Adrenal gland (tissue), 12 donors: Measurements from ENCODE around the gene DCHS2. TPM values are rescaled to one million over a fixed set of nuclear protein-coding genes. Genes with fewer than 3 reads are reported as not detected.

Experiments used
- DNase-seq, 7 donors: peaks; one replicate each; pipeline ENCODE4 v3.0.0-alpha.2; 2019 to 2020
- H3K27ac ChIP-seq, 5 donors: fragments of 200-600 bp; sonication (generic) in 4 of 5; 1 replicate in 3 of 5; 2 replicates in 2 of 5; pipeline versions ENCODE4 v1.5.1 to v1.8.0; 2016 to 2020; ENCODE audit warnings: mild to moderate bottlenecking in 1 of 5
- H3K27me3 ChIP-seq: fragments of 200-600 bp; 2 replicates; pipeline ENCODE4 v1.8.0; 2021
- H3K36me3 ChIP-seq, 2 donors: fragments of 200-600 bp; replicated peaks in 1 of 2; 1 replicate in 1 of 2; 2 replicates in 1 of 2; pipeline versions ENCODE4 v1.5.1 to v1.8.0; 2018 to 2022
- H3K4me1 ChIP-seq, 2 donors: fragments of 200-600 bp; replicated peaks in 1 of 2; 1 replicate in 1 of 2; 2 replicates in 1 of 2; pipeline versions ENCODE4 v1.5.1 to v1.8.0; 2018 to 2021
- H3K4me3 ChIP-seq, 4 donors: fragments of 200-600 bp; sonication (generic) in 3 of 4; one replicate each; pipeline ENCODE4 v1.5.1; 2016 to 2018
- H3K9me3 ChIP-seq, 3 donors: fragments of 200-600 bp; sonication (generic) in 1 of 3; replicated peaks in 1 of 3; 1 replicate in 2 of 3; 2 replicates in 1 of 3; pipeline versions ENCODE4 v1.5.1 to v1.8.0; 2016 to 2021
- POLR2A ChIP-seq, 2 donors: fragments of 450-650 bp; IDR thresholded peaks; one replicate each; pipeline ENCODE4 v1.6.1; 2017; ENCODE audit warnings: antibody characterized with exemption in 2 of 2, mild to moderate bottlenecking in 2 of 2, moderate library complexity in 1 of 2
- whole genome bisulfite sequencing, 4 donors: extraction: QIAGEN DNeasy Blood & Tissue Kit in 2 of 4; methylation state at CpG; one replicate each; pipeline versions ENCODE4 v1.1.5 to v1.1.7; 2013 to 2017; 5-methylcytosine and 5-hydroxymethylcytosine counted together
- intact Hi-C, 2 donors: fragments of 100-400 bp; cut with DNase I; formaldehyde crosslinking; loops; one replicate each; pipeline versions ENCODE4 v1.14.1 to v1.15.0; 2022 to 2023
- polyA plus RNA-seq, 3 donors: library from polyadenylated mRNA; stranded (reverse); fragments of 200-250 nt in 2 of 3; fragments of 350-450 nt in 1 of 3; fragmentation: Illumina TruSeq in 1 of 3; extraction: RNeasy Lipid Tissue Mini Kit (QIAGEN cat#74804) in 1 of 3; gene quantifications; one replicate each; pipeline ENCODE4 v1.2.3, GENCODE V29; 2013 to 2014
- total RNA-seq, 9 donors: library from RNA; depleted of rRNA in 4 of 9; stranded (reverse); fragments of >200 nt in 4 of 9; fragments of 120-200 nt in 1 of 9; fragmentation: NEBNext Ultra II Directional in 1 of 9; extraction: Animal tissue kit (Norgen Biotek cat#: 25700) in 1 of 9; gene quantifications; one replicate each; pipeline versions ENCODE4 v1.1.0 to v1.2.4, GENCODE V29; 2013 to 2023
- TF ChIP-seq, protein P1 (sequence below), 6 experiments: fragments of 450-650 bp in 4 of 6; fragments of 200-600 bp in 2 of 6; sonication (generic) in 1 of 6; IDR thresholded peaks; 1 replicate in 5 of 6; 2 replicates in 1 of 6; pipeline versions ENCODE4 v1.5.1 to v1.8.0; 2016 to 2021; ENCODE audit warnings: antibody characterized with exemption in 6 of 6, mild to moderate bottlenecking in 2 of 6, moderate library complexity in 1 of 6
- donor health status: healthy with polysubstance abuse.
- donor health status: Bipolar disorder and iron deficiency.
- donor health status: DM: yes; HTN: yes; CAD: no.
- donor health status: DM: no; HTN: no; CAD: no.
- donor health status: DM: no; HTN: no; CAD: no.
- donor health status: DM: yes; HTN: yes; CAD: no.

Gene DCHS2
- total and polyA plus RNA-seq, 12 donors = 0.06 to 3.3 (median 0.78) TPM; not detected in 1

DNA sequence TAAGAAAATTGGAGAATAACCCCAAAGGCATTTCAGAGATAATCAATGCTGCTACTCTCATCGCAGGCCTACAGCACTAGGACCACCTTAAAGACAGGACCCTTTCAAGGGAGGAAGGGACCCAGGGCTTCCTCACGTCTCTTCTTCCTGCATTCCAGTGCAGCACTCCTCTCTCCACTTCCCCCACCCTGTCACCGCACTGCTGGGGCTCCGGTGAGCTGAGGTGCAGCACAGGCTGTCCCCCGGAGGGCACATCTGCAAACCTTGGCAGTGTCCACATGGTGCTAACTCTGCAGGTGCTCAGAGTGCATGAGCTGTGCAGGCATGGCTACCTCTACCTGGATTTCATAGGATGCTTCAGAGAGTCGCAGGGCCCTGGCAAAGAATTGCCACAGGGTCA lies 305.6 kb downstream of the DCHS2 start:
- no peak for DNase-seq
- H3K36me3 ChIP-seq = no peaks in the 10 kb centered on the region
- intact Hi-C loops = no loop called here

DNA sequence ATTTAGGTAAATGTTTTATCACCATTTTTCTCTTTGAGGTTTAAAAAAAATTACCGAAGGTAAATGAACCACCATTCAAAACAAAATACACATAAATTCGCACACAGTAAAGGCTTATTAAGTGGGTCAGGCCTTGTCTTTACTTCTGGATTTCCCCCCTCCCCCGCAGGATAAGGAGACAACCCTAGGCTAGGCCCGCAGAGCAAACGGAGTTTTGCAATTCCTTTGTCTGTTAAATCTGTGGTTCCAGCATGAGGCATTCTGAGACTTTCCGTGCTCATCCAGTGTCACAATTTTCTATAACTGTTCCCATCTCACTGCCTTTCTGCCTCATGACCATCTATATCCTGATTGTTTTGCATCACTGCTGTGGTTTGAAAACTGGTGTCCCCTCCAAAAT lies 307.4 kb downstream of the DCHS2 start:
- 65 to 80% (median 75%) methylated on average over 6 of the region's 6 CpGs for WGBS, 4 donors
- DNase-seq = no peak
- Histone ChIP-seq H3K36me3 (no peaks in the 10 kb centered on the region), H3K4me1 (no peaks in the 10 kb centered on the region), H3K27me3 (no peaks in the 10 kb centered on the region), H3K27ac (no peak overlapping the region), H3K4me3 (no peak overlapping the region), H3K9me3 (no peaks in the 10 kb centered on the region)
- intact Hi-C loops = no loop called here
- TF ChIP-seq, protein P1, sequence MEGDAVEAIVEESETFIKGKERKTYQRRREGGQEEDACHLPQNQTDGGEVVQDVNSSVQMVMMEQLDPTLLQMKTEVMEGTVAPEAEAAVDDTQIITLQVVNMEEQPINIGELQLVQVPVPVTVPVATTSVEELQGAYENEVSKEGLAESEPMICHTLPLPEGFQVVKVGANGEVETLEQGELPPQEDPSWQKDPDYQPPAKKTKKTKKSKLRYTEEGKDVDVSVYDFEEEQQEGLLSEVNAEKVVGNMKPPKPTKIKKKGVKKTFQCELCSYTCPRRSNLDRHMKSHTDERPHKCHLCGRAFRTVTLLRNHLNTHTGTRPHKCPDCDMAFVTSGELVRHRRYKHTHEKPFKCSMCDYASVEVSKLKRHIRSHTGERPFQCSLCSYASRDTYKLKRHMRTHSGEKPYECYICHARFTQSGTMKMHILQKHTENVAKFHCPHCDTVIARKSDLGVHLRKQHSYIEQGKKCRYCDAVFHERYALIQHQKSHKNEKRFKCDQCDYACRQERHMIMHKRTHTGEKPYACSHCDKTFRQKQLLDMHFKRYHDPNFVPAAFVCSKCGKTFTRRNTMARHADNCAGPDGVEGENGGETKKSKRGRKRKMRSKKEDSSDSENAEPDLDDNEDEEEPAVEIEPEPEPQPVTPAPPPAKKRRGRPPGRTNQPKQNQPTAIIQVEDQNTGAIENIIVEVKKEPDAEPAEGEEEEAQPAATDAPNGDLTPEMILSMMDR (IDR thresholded peaks at IDR 0.05) = no peak
- TF ChIP-seq POLR2A (IDR thresholded peaks at IDR 0.05) = no peak

More for the DNA sequence above, 305.6 kb downstream of the DCHS2 start:
- Histone ChIP-seq H3K4me3 (no peak overlapping the region), H3K4me1 (no peaks in the 10 kb centered on the region), H3K27ac (no peak overlapping the region), H3K9me3 (no peaks in the 10 kb centered on the region), H3K27me3 (no peaks in the 10 kb centered on the region)
- TF ChIP-seq, protein P1 (IDR thresholded peaks at IDR 0.05) = no peak
- no peak for TF ChIP-seq POLR2A (IDR thresholded peaks at IDR 0.05)
- 73 to 84% (median 80%) methylated on average over 6 of the region's 6 CpGs for WGBS, 4 donors

DNA sequence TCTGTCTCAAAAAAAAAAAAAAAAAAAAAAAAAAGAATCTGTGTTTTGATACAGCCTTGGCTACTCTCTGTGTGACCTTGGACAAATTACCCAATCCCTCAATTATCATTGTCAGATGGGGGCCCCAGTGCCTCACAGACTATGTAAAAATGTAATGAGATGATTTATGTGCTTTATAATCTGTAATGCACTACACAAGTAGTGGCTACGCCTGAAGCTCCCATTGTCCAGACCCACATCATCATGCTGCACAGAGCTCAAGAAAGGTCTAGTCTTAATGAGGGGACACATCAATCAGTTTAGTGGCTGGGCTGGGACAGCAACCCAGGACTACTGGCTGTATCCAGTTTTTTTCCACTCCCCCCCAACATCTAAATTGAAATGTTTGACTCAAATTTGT lies 308.3 kb downstream of the DCHS2 start:
- no peak overlapping the region for H3K4me3 ChIP-seq
- H3K27me3 ChIP-seq = no peaks in the 10 kb centered on the region
- no peaks in the 10 kb centered on the region for H3K4me1 ChIP-seq
- TF ChIP-seq, protein P1 (IDR thresholded peaks at IDR 0.05) = no peak
- no peak for TF ChIP-seq POLR2A (IDR thresholded peaks at IDR 0.05)
- DNase-seq = no peak
- intact Hi-C loops = no loop called here
- no peaks in the 10 kb centered on the region for H3K9me3 ChIP-seq
- no peak overlapping the region for H3K27ac ChIP-seq
- no peaks in the 10 kb centered on the region for H3K36me3 ChIP-seq
- WGBS, 4 donors = 56 to 74% (median 66%) methylated on average over 1 of the region's 1 CpG

Other genes starting within 250 kb of the DCHS2 start
- 10 to 100 TPM; 37.2 to 71.4 (median 56.2) TPM for gene PLRG1, start 58.6 kb upstream of the DCHS2 start, total RNA-seq
- gene PLRG1, start 58.6 kb upstream of the DCHS2 start, polyA plus RNA-seq = 10 to 100 TPM; 44.7 to 69.1 (median 45.2) TPM
- 1 to 10 TPM in 2 of 9 donors, under 1 TPM in 3, not detected in 4; 0.11 to 4.8 (median 0.81) TPM for gene FGB, start 71.2 kb upstream of the DCHS2 start, total RNA-seq
- gene FGB, start 71.2 kb upstream of the DCHS2 start, polyA plus RNA-seq = 1 to 10 TPM in 2 of 3 donors, not detected in 1; 1.4 to 8.8 TPM
- gene FGA, start 98.9 kb upstream of the DCHS2 start, total RNA-seq = 1 to 10 TPM in 2 of 9 donors, under 1 TPM in 4, not detected in 3; 0.14 to 4.9 (median 0.75) TPM
- 1 to 10 TPM in 1 of 3 donors, under 1 TPM in 2; 0.03 to 4.6 (median 0.72) TPM for gene FGA, start 98.9 kb upstream of the DCHS2 start, polyA plus RNA-seq
- 10 to 100 TPM in 6 of 9 donors, 1 to 10 TPM in 2, not detected in 1; 5.7 to 71.2 (median 16.6) TPM for gene FGG, start 120.9 kb upstream of the DCHS2 start, total RNA-seq
- gene FGG, start 120.9 kb upstream of the DCHS2 start, polyA plus RNA-seq = 10 to 100 TPM in 1 of 3 donors, 1 to 10 TPM in 2; 1.7 to 11.2 (median 3.1) TPM